NCI-H774 (cell line): Measurements from ENCODE around the gene CLPTM1.
"Not testable (repeated sequence)": the region's sequence is repeated elsewhere in the genome, so short reads cannot be mapped to it uniquely, and the experiment has no call there.

Experiments
- DNase-seq: peaks from one replicate; lab custom pipeline; 2025; lab: John Stamatoyannopoulos, UW

Gene CLPTM1

GRCh38 chr19:44954649-44955504 is at the start of gene CLPTM1:
Gene CLPTM1, plus strand, starts transcription at chr19:44955380. Its CDS starts 16 bp downstream, at chr19:44955396.
- DNase-seq = peak; percentile 96

DNA sequence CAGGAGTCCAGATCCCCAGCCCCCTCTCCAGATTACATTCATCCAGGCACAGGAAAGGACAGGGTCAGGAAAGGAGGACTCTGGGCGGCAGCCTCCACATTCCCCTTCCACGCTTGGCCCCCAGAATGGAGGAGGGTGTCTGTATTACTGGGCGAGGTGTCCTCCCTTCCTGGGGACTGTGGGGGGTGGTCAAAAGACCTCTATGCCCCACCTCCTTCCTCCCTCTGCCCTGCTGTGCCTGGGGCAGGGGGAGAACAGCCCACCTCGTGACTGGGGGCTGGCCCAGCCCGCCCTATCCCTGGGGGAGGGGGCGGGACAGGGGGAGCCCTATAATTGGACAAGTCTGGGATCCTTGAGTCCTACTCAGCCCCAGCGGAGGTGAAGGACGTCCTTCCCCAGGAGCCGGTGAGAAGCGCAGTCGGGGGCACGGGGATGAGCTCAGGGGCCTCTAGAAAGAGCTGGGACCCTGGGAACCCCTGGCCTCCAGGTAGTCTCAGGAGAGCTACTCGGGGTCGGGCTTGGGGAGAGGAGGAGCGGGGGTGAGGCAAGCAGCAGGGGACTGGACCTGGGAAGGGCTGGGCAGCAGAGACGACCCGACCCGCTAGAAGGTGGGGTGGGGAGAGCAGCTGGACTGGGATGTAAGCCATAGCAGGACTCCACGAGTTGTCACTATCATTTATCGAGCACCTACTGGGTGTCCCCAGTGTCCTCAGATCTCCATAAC is 49.6 kb upstream of the CLPTM1 start, which contains the start of gene APOE:
APOE (plus strand) TSS at position 360 of the 724 bp plus-strand sequence. CDS start 829 bp downstream, outside the sequence.
- no peak for DNase-seq

DNA sequence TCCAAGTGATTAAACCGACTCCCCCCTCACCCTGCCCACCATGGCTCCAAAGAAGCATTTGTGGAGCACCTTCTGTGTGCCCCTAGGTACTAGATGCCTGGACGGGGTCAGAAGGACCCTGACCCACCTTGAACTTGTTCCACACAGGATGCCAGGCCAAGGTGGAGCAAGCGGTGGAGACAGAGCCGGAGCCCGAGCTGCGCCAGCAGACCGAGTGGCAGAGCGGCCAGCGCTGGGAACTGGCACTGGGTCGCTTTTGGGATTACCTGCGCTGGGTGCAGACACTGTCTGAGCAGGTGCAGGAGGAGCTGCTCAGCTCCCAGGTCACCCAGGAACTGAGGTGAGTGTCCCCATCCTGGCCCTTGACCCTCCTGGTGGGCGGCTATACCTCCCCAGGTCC is 47.6 kb upstream of the CLPTM1 start:
- no peak for DNase-seq

- DNase-seq = no peak
Measured at GRCh38 chr19:44908074-44908835, 46.9 kb upstream of the CLPTM1 start.

DNA sequence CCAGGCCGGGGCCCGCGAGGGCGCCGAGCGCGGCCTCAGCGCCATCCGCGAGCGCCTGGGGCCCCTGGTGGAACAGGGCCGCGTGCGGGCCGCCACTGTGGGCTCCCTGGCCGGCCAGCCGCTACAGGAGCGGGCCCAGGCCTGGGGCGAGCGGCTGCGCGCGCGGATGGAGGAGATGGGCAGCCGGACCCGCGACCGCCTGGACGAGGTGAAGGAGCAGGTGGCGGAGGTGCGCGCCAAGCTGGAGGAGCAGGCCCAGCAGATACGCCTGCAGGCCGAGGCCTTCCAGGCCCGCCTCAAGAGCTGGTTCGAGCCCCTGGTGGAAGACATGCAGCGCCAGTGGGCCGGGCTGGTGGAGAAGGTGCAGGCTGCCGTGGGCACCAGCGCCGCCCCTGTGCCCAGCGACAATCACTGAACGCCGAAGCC is 46.3 kb upstream of the CLPTM1 start:
- DNase-seq = no peak

GRCh38 chr19:44909775-44910174 is 45.4 kb upstream of the CLPTM1 start:
- no peak for DNase-seq

DNA sequence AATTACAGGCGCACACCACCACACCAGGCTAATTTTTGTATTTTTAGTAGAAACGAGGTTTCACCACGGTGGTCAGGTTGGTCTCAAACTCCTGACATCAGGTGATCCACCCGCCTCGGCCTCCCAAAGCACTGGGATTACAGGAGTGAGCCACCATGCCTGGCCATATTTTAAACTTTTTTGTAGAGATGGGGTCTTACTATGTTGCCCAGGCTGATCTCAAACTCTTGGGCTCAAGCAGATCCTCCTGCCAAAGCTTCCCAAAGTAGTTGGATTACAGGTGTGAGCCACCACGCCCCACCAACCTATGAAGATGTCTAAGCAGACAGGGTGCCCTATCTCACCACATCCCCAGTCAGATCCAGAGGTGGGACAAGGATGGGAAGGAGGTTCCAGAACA is 43.3 kb upstream of the CLPTM1 start:
- not testable (repeated sequence) for DNase-seq

- DNase-seq = no peak
Measured at GRCh38 chr19:44912854-44913253, 42.3 kb upstream of the CLPTM1 start.

- DNase-seq = not testable (repeated sequence)
Measured at GRCh38 chr19:44913512-44914432, 41.4 kb upstream of the CLPTM1 start.

DNA sequence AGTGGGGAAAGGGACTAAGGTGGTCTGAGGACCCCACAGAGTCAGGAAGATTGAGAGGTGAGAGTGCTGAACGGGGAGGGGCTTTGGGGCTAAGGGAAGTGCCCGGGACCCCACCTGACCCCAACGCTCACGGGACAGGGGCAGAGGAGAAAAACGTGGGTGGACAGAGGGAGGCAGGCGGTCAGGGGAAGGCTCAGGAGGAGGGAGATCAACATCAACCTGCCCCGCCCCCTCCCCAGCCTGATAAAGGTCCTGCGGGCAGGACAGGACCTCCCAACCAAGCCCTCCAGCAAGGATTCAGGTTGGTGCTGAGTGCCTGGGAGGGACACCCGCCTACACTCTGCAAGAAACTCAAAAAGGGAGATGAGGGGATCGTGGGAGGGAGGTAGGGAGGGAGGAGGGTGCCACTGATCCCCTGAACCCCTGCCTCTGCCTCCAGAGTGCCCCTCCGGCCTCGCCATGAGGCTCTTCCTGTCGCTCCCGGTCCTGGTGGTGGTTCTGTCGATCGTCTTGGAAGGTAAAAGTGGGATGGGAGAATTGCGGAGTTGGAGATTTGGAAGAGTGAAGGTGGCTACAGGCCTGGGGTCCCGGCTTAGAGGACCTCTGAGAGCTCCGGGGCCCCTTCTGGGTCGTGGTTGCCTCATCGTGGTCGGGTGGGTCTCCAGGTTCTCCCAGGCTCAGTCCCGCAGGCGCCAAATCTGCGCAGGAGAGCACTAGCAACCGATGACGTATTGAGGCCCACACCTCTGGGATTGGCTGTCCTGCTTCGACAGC is 40.6 kb upstream of the CLPTM1 start, which contains the start of gene APOC1:
APOC1 (plus strand) TSS at position 176 of the 774 bp plus-strand sequence; CDS start at position 460, 284 bp downstream.
- peak; percentile 75 for DNase-seq

GRCh38 chr19:44924243-44924725 is 30.9 kb upstream of the CLPTM1 start:
- DNase-seq = no peak

GRCh38 chr19:44925114-44925891 is 29.9 kb upstream of the CLPTM1 start:
- DNase-seq = no peak

- not testable (repeated sequence) for DNase-seq
Measured at GRCh38 chr19:44926245-44927077, 28.7 kb upstream of the CLPTM1 start.

DNA sequence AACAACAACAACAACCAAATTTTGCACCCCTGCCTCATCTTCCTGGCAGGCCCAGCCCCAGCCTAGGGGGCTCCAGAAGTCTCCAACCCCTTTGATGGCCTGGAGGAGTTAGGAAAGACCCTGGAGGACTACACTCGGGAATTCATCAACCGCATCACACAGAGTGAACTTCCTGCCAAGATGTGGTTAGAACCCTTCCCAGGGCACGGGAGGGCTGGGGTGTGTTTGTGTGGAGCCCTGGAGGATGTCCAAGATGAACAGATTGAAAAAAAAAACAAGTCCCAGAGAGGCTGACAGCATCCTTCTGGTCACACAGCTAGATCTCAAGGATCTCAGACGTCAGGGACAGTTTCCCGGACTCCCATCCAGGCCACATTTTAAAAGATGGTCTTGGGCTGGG is 27.4 kb upstream of the CLPTM1 start:
- DNase-seq = no peak

GRCh38 chr19:44930088-44930487 is 25.1 kb upstream of the CLPTM1 start:
- DNase-seq = no peak

- DNase-seq = no peak
Measured at GRCh38 chr19:44931541-44931940, 23.6 kb upstream of the CLPTM1 start.

DNA sequence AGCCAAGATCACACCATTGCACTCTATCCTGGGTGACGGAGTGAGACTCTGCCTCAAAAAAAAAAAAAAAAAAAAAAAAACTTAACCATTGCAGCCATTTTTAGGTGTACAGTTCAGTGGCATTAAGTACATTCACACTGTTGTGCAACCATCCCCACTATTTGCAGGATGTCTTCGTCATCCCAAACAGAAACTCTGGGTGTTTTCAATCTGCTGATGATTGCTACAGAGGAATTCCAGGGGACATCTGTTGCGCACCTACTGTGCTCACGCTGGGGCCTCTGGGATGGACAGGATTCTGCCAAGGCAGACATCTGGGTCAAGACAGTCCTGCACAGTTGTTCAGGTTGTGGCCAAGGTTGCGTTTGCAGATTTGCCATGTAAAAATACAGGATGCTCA is 15.5 kb upstream of the CLPTM1 start:
- DNase-seq = no peak

DNA sequence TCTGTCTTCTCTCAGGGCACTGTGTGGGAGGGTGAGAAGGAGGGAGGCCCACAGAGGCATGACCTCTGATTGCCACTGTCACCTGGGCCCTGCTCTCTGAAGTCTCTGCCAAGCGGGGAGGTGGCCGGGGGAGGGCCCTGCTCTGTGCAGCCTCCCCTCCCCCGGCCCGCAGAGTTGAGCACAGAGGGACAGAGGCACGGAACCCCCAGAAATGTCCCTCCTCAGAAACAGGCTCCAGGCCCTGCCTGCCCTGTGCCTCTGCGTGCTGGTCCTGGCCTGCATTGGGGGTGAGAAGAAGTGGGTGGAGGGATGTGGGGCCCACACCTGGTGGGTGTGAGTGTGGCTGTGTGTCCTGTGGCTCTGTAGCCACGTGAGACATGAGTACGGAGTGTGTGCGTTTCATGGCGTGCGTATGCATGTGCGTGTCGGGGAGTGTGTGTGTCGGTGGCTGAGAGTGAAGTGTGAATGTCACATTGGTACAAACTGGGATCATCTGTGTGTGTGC is 13.1 kb upstream of the CLPTM1 start, which contains the start of gene APOC4:
APOC4 (plus strand) TSS at position 171 of the 505 bp plus-strand sequence; CDS start at position 212, 41 bp downstream.
- no peak for DNase-seq
